HG02973 (cell line): ENCODE data around the gene HAS3.
"Not testable (repeated sequence)": the region's sequence is repeated elsewhere in the genome, so short reads cannot be mapped to it uniquely, and the experiment has no call there.

Source experiments
- ATAC-seq: cut with Tn5 transposase; IDR thresholded peaks from one replicate; pipeline ENCODE4 v1.9.1; 2021; ENCODE audit warnings: moderate library complexity; ENCODE audit not compliant: unreplicated experiment

HAS3 gene

DNA sequence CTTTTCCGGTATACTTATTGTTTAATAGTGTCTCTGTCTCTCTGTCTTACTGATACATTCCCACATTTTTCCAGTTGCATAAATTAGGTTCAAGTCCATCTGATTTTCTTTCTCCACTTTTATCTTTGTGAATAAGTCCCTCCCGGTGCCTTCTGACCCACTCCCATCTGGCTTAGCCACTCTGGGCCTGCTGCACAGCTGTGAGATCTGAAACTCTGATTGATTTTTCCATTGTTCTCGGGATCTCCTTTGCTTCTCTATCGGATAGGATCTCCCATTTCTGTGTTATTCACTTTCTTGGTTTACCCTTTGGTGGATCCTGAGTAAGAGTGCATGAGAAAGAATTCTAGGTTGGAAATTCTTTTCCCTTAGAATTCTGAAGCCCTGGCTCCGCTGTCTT lies 35.6 kb downstream of the HAS3 start:
- no peak for ATAC-seq

- ATAC-seq: no peak
Observed at GRCh38 chr16:69141936-69142335, 36.5 kb downstream of the HAS3 start.

GRCh38 chr16:69143116-69143515 lies 37.7 kb downstream of the HAS3 start:
- ATAC-seq: no peak

GRCh38 chr16:69145658-69146057 lies 40.2 kb downstream of the HAS3 start:
- no peak for ATAC-seq

GRCh38 chr16:69149621-69150020 lies 44.2 kb downstream of the HAS3 start:
- not testable (repeated sequence) for ATAC-seq

GRCh38 chr16:69150146-69150865 lies 44.9 kb downstream of the HAS3 start:
- no peak for ATAC-seq

DNA sequence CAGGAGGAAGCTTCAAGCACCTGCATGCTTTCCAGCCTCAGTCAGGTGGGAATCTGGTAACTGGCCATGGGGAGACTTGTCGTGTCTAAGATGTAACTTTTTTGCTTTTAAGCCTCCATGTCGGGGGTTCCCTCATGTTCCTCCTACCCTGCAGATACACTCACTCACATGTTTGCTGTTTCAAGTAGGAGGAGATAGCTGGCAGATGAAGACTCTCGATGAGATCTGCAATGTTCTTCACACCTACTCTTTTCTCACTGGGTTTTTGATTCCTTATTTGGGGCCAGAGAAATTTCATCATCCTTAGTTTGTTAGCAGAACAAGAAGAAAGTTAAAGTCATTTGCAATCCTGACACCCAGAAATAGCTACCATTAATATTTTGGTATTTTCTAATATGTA lies 51.7 kb downstream of the HAS3 start:
- no peak for ATAC-seq

GRCh38 chr16:69160192-69160591 lies 54.7 kb downstream of the HAS3 start:
- no peak for ATAC-seq

GRCh38 chr16:69165584-69165983 lies 60.1 kb downstream of the HAS3 start:
- no peak for ATAC-seq

- ATAC-seq: no peak
Observed at GRCh38 chr16:69166221-69166833, 60.9 kb downstream of the HAS3 start.

DNA sequence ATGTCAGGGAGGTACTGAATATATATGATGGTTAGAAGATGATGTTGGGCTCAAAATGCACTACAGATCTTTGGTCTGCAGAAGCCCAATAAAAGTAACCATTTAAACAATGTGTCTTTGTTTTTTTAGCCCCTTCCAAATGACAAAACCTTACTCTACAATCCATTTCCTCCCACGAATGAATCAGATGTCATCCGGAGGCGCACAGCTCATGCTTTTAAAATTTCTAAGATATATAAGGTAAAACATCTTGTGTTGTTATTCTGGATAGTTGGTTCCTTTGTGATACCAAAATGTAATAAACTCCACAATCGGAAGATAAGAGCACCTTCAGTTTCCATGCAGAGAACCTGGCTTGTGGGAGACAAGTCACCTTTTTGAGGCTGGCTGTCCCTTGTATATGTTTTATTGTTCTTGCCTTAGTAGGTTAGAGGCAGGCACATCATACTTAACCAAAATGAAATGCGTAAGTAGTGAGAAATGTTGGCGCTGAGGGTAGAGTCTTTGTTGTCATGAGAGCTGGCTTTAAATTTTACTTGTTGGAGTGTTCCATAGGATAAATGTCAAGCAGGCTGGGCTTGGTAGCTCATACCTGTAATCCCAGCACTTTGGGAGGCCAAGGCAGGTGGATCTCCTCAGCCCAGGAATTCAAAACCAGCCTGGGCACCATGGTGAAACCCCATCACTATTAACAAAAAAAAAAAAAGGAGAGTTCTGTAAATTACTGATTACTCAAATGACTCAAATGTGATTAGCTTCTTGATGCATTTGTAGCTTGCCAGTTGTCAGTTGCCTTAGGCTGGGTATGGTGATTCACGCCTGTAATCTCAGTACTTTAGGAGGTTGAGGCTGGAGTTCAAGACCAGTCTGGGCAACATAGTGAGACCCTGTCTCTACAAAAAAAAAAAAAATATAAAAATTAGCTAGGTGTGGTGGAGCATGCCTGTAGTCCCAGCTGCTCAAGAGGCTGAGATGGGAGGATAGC lies 61.8 kb downstream of the HAS3 start:
- ATAC-seq: no peak
